Upper lobe of left lung (tissue), 6 donors: ENCODE results near the gene SCAMP1. TPM values are rescaled to one million over a fixed set of nuclear protein-coding genes. Genes with fewer than 3 reads are reported as not detected.

Experiments used
- ATAC-seq, 2 donors: fragments of 200-7000 bp; cut with Tn5 transposase; one replicate each; pipeline ENCODE4 v1.9.1; 2022; ENCODE audit warnings: mild to moderate bottlenecking in 2 of 2, moderate library complexity in 2 of 2; ENCODE audit not compliant: low FRiP score in 2 of 2
- DNase-seq, 2 donors: peaks; one replicate each; pipeline ENCODE4 v3.0.0-alpha.2; 2019 to 2020
- H3K27ac ChIP-seq, 4 donors: fragments of 200-600 bp; sonication (generic); one replicate each; pipeline ENCODE4 v1.5.1; 2016 to 2019
- H3K27me3 ChIP-seq, 4 donors: fragments of 200-600 bp; sonication (generic); one replicate each; pipeline ENCODE4 v1.5.1; 2017 to 2019
- H3K36me3 ChIP-seq, 4 donors: fragments of 200-600 bp; sonication (generic); one replicate each; pipeline ENCODE4 v1.5.1; 2016 to 2019
- H3K4me1 ChIP-seq, 4 donors: fragments of 200-600 bp; sonication (generic); one replicate each; pipeline ENCODE4 v1.5.1; 2018 to 2019
- H3K4me3 ChIP-seq, 4 donors: fragments of 200-600 bp; sonication (generic); one replicate each; pipeline ENCODE4 v1.5.1; 2017 to 2019; ENCODE audit warnings: mild to moderate bottlenecking in 2 of 4, moderate library complexity in 1 of 4
- H3K9me3 ChIP-seq, 4 donors: fragments of 200-600 bp; sonication (generic); one replicate each; pipeline ENCODE4 v1.5.1; 2018 to 2019
- EP300 ChIP-seq, 4 donors: sonication (generic); formaldehyde crosslinking; IDR thresholded peaks; one replicate each; pipeline ENCODE4 v1.5.1; 2017; ENCODE audit warnings: antibody characterized with exemption in 4 of 4, control low read depth in 2 of 4
- POLR2A ChIP-seq, 4 donors: fragments of 450-650 bp; IDR thresholded peaks; one replicate each; pipeline ENCODE4 v1.5.1; 2016 to 2017; ENCODE audit warnings: antibody characterized with exemption in 4 of 4, mild to moderate bottlenecking in 2 of 4
- POLR2AphosphoS5 ChIP-seq, 2 donors: sonication (generic); formaldehyde crosslinking; IDR thresholded peaks; one replicate each; pipeline ENCODE4 v1.5.1; 2017; ENCODE audit warnings: antibody characterized with exemption in 2 of 2
- WGBS, 2 donors: methylation state at CpG; one replicate each; pipeline ENCODE4 v1.1.5; 2017 to 2018; 5-methylcytosine and 5-hydroxymethylcytosine counted together
- total RNA-seq, 6 donors: library from RNA; depleted of rRNA in 4 of 6; stranded (reverse); fragments of >200 nt in 4 of 6; gene quantifications; one replicate each; pipeline versions ENCODE4 v1.1.0 to v1.2.1, GENCODE V29; 2016 to 2021
- TF ChIP-seq, protein P1 (sequence below), 6 experiments: fragments of 450-650 bp in 4 of 6; fragments of 200-600 bp in 2 of 6; sonication (generic) in 2 of 6; IDR thresholded peaks; one replicate each; pipeline ENCODE4 v1.5.1; 2016 to 2019; ENCODE audit warnings: antibody characterized with exemption in 6 of 6
- donor health status: DM: no; HTN: no; CAD: no; lungs with moderate emphysema.
- donor health status: DM: no; HTN: yes; CAD: no; lungs with severe emphysema.

SCAMP1 gene
- total RNA-seq, 6 donors from 2014 or later = 5.3 to 37.3 (median 25.1) TPM

DNA sequence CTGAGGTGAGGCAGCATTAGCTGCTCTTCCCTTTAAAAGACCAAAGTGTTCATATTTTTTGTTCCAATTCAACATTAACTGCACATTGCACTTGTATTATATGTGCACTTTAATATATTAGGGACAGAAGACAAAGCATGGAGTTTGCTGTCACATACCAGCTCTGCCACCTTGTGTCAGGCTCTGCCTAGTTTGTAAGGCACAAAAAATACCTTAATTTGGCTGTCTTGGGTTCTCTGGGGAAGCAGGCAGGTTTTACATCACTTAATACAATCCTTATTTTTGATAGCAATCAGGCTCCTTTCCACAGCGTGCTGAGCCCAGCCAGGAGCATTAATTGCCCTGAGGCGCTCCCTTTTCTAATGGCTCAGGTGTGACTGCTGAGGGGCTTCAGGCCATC is 131.8 kb downstream of the SCAMP1 start:
- Histone ChIP-seq H3K27me3 (no peaks in the 10 kb centered on the region), H3K4me3 (no peak overlapping the region), H3K36me3 (peaks cover 0 to 17% (median 14%) of the 10 kb centered on the region in 4 donors), H3K9me3 (no peaks in the 10 kb centered on the region), H3K27ac (no peak overlapping the region), H3K4me1 (peaks cover 2 to 20% (median 8%) of the 10 kb centered on the region in 4 donors)
- ATAC-seq (no peak), DNase-seq (no peak)
- whole genome bisulfite sequencing, 2 donors = 97 to 100% methylated on average over 2 of the region's 2 CpGs
- TF ChIP-seq EP300 (IDR thresholded peaks at IDR 0.05) (no peak), POLR2A (IDR thresholded peaks at IDR 0.05) (no peak)
- TF ChIP-seq, protein P1, sequence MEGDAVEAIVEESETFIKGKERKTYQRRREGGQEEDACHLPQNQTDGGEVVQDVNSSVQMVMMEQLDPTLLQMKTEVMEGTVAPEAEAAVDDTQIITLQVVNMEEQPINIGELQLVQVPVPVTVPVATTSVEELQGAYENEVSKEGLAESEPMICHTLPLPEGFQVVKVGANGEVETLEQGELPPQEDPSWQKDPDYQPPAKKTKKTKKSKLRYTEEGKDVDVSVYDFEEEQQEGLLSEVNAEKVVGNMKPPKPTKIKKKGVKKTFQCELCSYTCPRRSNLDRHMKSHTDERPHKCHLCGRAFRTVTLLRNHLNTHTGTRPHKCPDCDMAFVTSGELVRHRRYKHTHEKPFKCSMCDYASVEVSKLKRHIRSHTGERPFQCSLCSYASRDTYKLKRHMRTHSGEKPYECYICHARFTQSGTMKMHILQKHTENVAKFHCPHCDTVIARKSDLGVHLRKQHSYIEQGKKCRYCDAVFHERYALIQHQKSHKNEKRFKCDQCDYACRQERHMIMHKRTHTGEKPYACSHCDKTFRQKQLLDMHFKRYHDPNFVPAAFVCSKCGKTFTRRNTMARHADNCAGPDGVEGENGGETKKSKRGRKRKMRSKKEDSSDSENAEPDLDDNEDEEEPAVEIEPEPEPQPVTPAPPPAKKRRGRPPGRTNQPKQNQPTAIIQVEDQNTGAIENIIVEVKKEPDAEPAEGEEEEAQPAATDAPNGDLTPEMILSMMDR (IDR thresholded peaks at IDR 0.05) = no peak

- no peak overlapping the region for H3K27ac ChIP-seq
- peak in 1 of 2 donors; percentile 30 for DNase-seq
- no peak overlapping the region for H3K4me3 ChIP-seq
- no peaks in the 10 kb centered on the region for H3K9me3 ChIP-seq
- H3K36me3 ChIP-seq = peaks cover 0 to 13% (median 12%) of the 10 kb centered on the region in 4 donors
- peaks cover 2 to 23% (median 11%) of the 10 kb centered on the region in 4 donors for H3K4me1 ChIP-seq
- ATAC-seq = no peak
- WGBS, 2 donors = 93 to 94% methylated on average over 6 to 7 of the region's 7 CpGs
- TF ChIP-seq POLR2A (IDR thresholded peaks at IDR 0.05) (no peak), EP300 (IDR thresholded peaks at IDR 0.05) (no peak), POLR2AphosphoS5 (IDR thresholded peaks at IDR 0.05) (no peak)
- TF ChIP-seq, protein P1 (IDR thresholded peaks at IDR 0.05) = no peak
- H3K27me3 ChIP-seq = no peaks in the 10 kb centered on the region
Observed at GRCh38 chr5:78492650-78493049, 132.2 kb downstream of the SCAMP1 start.

GRCh38 chr5:78495800-78496199 is 135.4 kb downstream of the SCAMP1 start:
- DNase-seq (no peak), ATAC-seq (no peak)
- Histone ChIP-seq H3K27me3 (no peaks in the 10 kb centered on the region), H3K9me3 (no peaks in the 10 kb centered on the region), H3K36me3 (no peaks in the 10 kb centered on the region), H3K4me1 (peaks cover 14 to 26% (median 20%) of the 10 kb centered on the region in 4 donors), H3K4me3 (no peak overlapping the region), H3K27ac (no peak overlapping the region)
- TF ChIP-seq POLR2AphosphoS5 (IDR thresholded peaks at IDR 0.05) (no peak), POLR2A (IDR thresholded peaks at IDR 0.05) (no peak), EP300 (IDR thresholded peaks at IDR 0.05) (no peak)
- TF ChIP-seq, protein P1 (IDR thresholded peaks at IDR 0.05) = no peak
- WGBS, 2 donors = 45 to 51% methylated on average over 6 of the region's 6 CpGs

GRCh38 chr5:78496373-78496772 is 136.0 kb downstream of the SCAMP1 start:
- no peak overlapping the region for H3K27ac ChIP-seq
- no peaks in the 10 kb centered on the region for H3K36me3 ChIP-seq
- no peak overlapping the region for H3K4me3 ChIP-seq
- H3K4me1 ChIP-seq = peaks cover 14 to 28% (median 21%) of the 10 kb centered on the region in 4 donors
- H3K9me3 ChIP-seq = no peaks in the 10 kb centered on the region
- no peaks in the 10 kb centered on the region for H3K27me3 ChIP-seq
- DNase-seq = no peak
- ATAC-seq = peak in 1 of 2 donors; percentile 65
- no peak for TF ChIP-seq EP300 (IDR thresholded peaks at IDR 0.05)
- no peak for TF ChIP-seq POLR2AphosphoS5 (IDR thresholded peaks at IDR 0.05)
- TF ChIP-seq POLR2A (IDR thresholded peaks at IDR 0.05) = no peak

GRCh38 chr5:78497573-78498533 is 137.4 kb downstream of the SCAMP1 start:
- Histone ChIP-seq H3K9me3 (no peaks in the 10 kb centered on the region), H3K4me3 (no peak overlapping the region), H3K27me3 (no peaks in the 10 kb centered on the region), H3K4me1 (peaks cover 14 to 39% (median 30%) of the 10 kb centered on the region in 4 donors), H3K27ac (no peak overlapping the region), H3K36me3 (no peaks in the 10 kb centered on the region)
- DNase-seq (peak in 1 of 2 donors; percentile 29), ATAC-seq (no peak)
- 50 to 53% methylated on average over 13 of the region's 13 CpGs for WGBS, 2 donors
- TF ChIP-seq POLR2AphosphoS5 (IDR thresholded peaks at IDR 0.05) = no peak
- TF ChIP-seq, protein P1 (IDR thresholded peaks at IDR 0.05) = no peak
- no peak for TF ChIP-seq EP300 (IDR thresholded peaks at IDR 0.05)
- TF ChIP-seq POLR2A (IDR thresholded peaks at IDR 0.05) = no peak
